Measurements from ENCODE around the gene EXOC4. TPM values are rescaled to one million over a fixed set of nuclear protein-coding genes. Genes with fewer than 3 reads are reported as not detected.

Gene EXOC4
- total and polyA plus RNA-seq, 2 donors (not counting 1 experiment from before 2014, with no cell fraction given) = 79.6 to 158 TPM

DNA sequence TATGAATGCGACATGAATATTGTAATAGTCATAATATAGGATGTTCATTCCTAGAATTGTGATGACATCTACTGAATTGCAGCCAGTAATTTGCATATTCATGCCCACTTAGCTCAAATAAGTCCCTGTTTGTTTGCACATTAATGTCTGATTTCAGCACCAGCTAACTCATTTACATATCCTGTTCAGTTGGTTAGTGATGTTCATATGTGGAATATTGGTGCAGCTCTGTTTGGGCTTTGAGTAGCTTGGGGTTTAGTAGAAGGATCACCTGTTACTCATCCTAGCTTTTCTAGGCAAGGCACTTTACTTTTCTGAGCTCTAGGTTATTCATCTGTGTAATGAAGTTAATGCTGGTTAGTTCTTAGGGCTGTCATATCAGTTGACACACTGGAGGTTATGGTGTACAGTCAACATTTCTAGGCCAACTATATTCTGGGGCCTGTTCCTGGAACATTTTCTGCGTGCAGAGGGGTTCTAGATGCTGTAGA is 238.4 kb downstream of the EXOC4 start:
- Histone ChIP-seq H3K79me2 (ENCODE audit: control insufficient read depth, insufficient read depth, low read length) (no peaks in the 10 kb centered on the region), H3K27ac (ENCODE audit: insufficient read depth, low read length) (no peak overlapping the region), H3K4me2 (ENCODE audit: extremely low read depth, insufficient read depth, low read length) (no peak overlapping the region), H4K20me1 (ENCODE audit: control insufficient read depth, extremely low read depth, insufficient read depth, low read length) (no peaks in the 10 kb centered on the region), H3K9ac (ENCODE audit: insufficient read depth, low read length) (no peak overlapping the region), H3K27me3 (ENCODE audit: control insufficient read depth, insufficient read depth, low read length) (no peaks in the 10 kb centered on the region), H3K4me3 (replicated peaks in 1 of 4; ENCODE audit: control extremely low read depth in 1 of 4, insufficient read depth in 1 of 4, low read depth in 3 of 4, low read length in 4 of 4) (no peak overlapping the region), H3K4me1 (ENCODE audit: control insufficient read depth, extremely low read depth, insufficient read depth, low read length) (no peaks in the 10 kb centered on the region), H3K36me3 (ENCODE audit: control insufficient read depth, insufficient read depth, low read length) (no peaks in the 10 kb centered on the region), H2AFZ (ENCODE audit: low read length) (no peak overlapping the region), H3K9me3 (ENCODE audit: control insufficient read depth, insufficient read depth, low read depth, low read length) (no peaks in the 10 kb centered on the region)
- TF ChIP-seq EZH2 (IDR thresholded peaks at IDR 0.05; ENCODE audit: low read length, missing control alignments) = no peak
- TF ChIP-seq, protein P1, sequence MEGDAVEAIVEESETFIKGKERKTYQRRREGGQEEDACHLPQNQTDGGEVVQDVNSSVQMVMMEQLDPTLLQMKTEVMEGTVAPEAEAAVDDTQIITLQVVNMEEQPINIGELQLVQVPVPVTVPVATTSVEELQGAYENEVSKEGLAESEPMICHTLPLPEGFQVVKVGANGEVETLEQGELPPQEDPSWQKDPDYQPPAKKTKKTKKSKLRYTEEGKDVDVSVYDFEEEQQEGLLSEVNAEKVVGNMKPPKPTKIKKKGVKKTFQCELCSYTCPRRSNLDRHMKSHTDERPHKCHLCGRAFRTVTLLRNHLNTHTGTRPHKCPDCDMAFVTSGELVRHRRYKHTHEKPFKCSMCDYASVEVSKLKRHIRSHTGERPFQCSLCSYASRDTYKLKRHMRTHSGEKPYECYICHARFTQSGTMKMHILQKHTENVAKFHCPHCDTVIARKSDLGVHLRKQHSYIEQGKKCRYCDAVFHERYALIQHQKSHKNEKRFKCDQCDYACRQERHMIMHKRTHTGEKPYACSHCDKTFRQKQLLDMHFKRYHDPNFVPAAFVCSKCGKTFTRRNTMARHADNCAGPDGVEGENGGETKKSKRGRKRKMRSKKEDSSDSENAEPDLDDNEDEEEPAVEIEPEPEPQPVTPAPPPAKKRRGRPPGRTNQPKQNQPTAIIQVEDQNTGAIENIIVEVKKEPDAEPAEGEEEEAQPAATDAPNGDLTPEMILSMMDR (conservative IDR thresholded peaks at IDR 0.05 in 1 of 2, IDR thresholded peaks at IDR 0.05 in 1 of 2; ENCODE audit: low read depth in 1 of 2, low read length in 2 of 2) = no peak
- DNase-seq (ENCODE audit: low read depth in 2 of 2) = no peak

DNA sequence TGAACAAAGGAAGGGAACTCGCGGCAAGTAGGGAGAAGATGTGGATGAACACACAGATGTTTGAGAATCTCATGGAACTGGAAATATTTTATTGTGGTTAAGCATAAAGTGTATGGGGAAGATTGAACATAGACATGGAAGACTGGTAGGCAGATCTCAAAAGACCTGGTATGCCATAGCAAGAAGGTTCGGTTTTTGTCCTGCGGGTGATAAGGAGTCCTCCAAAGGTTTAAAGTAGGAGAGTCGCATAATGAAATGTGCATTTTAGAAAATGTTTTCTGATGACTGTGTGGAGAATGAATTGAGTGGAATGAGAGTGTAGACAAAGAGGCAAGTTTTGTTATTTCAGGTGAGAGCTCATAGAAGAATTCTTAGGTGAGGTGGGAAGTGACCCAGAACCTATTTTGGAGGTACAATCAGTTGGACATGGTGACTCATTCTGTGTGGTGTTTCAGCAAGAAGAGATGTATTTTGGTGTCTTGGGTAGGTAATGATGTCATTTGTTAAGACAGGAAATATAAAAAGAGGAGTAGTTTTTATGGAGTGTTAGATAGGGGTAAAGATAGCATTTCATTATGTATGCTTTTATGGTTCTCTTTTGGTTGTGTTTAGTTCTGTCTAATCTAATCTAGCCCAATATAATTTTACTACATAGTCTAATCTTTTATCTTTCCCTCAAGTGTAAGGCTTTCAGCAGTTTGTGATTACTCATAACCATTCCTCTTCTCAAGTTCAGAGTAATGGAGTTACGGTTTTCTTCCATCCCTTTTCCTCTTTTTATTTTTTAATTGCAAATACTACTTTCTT is 239.2 kb downstream of the EXOC4 start:
- DNase-seq (ENCODE audit: low read depth in 2 of 2) = peak in 1 of 2 donors; percentile 77
- Histone ChIP-seq H3K27me3 (ENCODE audit: control insufficient read depth, insufficient read depth, low read length) (no peaks in the 10 kb centered on the region), H3K79me2 (ENCODE audit: control insufficient read depth, insufficient read depth, low read length) (no peaks in the 10 kb centered on the region), H3K9me3 (ENCODE audit: control insufficient read depth, insufficient read depth, low read depth, low read length) (no peaks in the 10 kb centered on the region), H3K4me2 (ENCODE audit: extremely low read depth, insufficient read depth, low read length) (no peak overlapping the region), H4K20me1 (ENCODE audit: control insufficient read depth, extremely low read depth, insufficient read depth, low read length) (no peaks in the 10 kb centered on the region), H3K9ac (ENCODE audit: insufficient read depth, low read length) (no peak overlapping the region), H3K4me1 (ENCODE audit: control insufficient read depth, extremely low read depth, insufficient read depth, low read length) (no peaks in the 10 kb centered on the region), H3K4me3 (replicated peaks in 1 of 4; ENCODE audit: control extremely low read depth in 1 of 4, insufficient read depth in 1 of 4, low read depth in 3 of 4, low read length in 4 of 4) (no peak overlapping the region), H3K36me3 (ENCODE audit: control insufficient read depth, insufficient read depth, low read length) (no peaks in the 10 kb centered on the region), H2AFZ (ENCODE audit: low read length) (no peak overlapping the region), H3K27ac (ENCODE audit: insufficient read depth, low read length) (no peak overlapping the region)
- no peak for TF ChIP-seq EZH2 (IDR thresholded peaks at IDR 0.05; ENCODE audit: low read length, missing control alignments)
- TF ChIP-seq, protein P1 (conservative IDR thresholded peaks at IDR 0.05 in 1 of 2, IDR thresholded peaks at IDR 0.05 in 1 of 2; ENCODE audit: low read depth in 1 of 2, low read length in 2 of 2) = no peak

DNA sequence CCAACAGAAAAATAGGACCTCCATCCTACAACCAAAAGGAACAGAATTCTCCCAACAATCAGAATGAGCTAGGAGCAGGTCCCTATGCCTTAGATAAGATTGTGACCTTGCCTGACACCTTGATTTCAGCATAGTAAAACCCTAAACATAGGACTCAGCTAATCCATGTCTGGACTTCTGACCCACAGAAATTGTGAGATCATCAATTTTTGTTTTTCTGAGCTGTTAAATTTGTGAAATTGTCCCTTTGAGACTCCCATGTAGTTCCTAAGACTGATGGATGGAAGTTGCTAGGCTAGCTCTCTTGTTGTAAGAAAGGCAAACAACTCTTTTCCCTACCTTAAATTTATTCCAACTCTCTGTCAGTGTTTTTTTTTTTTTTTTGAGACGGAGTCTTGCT is 244.2 kb downstream of the EXOC4 start:
- TF ChIP-seq EZH2 (IDR thresholded peaks at IDR 0.05; ENCODE audit: low read length, missing control alignments) = no peak
- TF ChIP-seq, protein P1 (conservative IDR thresholded peaks at IDR 0.05 in 1 of 2, IDR thresholded peaks at IDR 0.05 in 1 of 2; ENCODE audit: low read depth in 1 of 2, low read length in 2 of 2) = no peak
- Histone ChIP-seq H3K9me3 (ENCODE audit: control insufficient read depth, insufficient read depth, low read depth, low read length) (no peaks in the 10 kb centered on the region), H4K20me1 (ENCODE audit: control insufficient read depth, extremely low read depth, insufficient read depth, low read length) (no peaks in the 10 kb centered on the region), H3K36me3 (ENCODE audit: control insufficient read depth, insufficient read depth, low read length) (no peaks in the 10 kb centered on the region), H3K27ac (ENCODE audit: insufficient read depth, low read length) (no peak overlapping the region), H3K4me1 (ENCODE audit: control insufficient read depth, extremely low read depth, insufficient read depth, low read length) (no peaks in the 10 kb centered on the region), H3K79me2 (ENCODE audit: control insufficient read depth, insufficient read depth, low read length) (no peaks in the 10 kb centered on the region), H2AFZ (ENCODE audit: low read length) (no peak overlapping the region), H3K4me2 (ENCODE audit: extremely low read depth, insufficient read depth, low read length) (no peak overlapping the region), H3K9ac (ENCODE audit: insufficient read depth, low read length) (no peak overlapping the region), H3K4me3 (replicated peaks in 1 of 4; ENCODE audit: control extremely low read depth in 1 of 4, insufficient read depth in 1 of 4, low read depth in 3 of 4, low read length in 4 of 4) (no peak overlapping the region), H3K27me3 (ENCODE audit: control insufficient read depth, insufficient read depth, low read length) (no peaks in the 10 kb centered on the region)
- DNase-seq (ENCODE audit: low read depth in 2 of 2) = no peak

Measured in fibroblast of lung (primary cell).